ENCODE measurements around the gene RAP1GDS1. TPM values are rescaled to one million over a fixed set of nuclear protein-coding genes. Genes with fewer than 3 reads are reported as not detected.

The RAP1GDS1 gene
- total RNA-seq, 2 experiments from 2014 or later, result 22.3 to 25.2 TPM

- Mint-ChIP-seq H3K27me3 (no peaks in the 10 kb centered on the region), H3K27ac (no peak overlapping the region), H3K9me3 (peaks cover 15% of the 10 kb centered on the region), H3K4me3 (no peak overlapping the region), H3K36me3 (ENCODE audit: low read depth) (peaks cover 62% of the 10 kb centered on the region), H3K4me1 (ENCODE audit: low read depth) (peaks cover 8% of the 10 kb centered on the region)
- Histone ChIP-seq H3K9me3 (ENCODE audit: control insufficient read depth in 1 of 2, insufficient read depth in 1 of 2, low read length in 2 of 2) (peaks cover 0 to 3% of the 10 kb centered on the region in 2 experiments), H3K27me3 (ENCODE audit: control insufficient read depth in 1 of 2, insufficient read depth in 2 of 2, low read length in 2 of 2) (no peaks in the 10 kb centered on the region), H3K4me3 (ENCODE audit: low read length) (no peak overlapping the region), H3K4me1 (ENCODE audit: insufficient read depth, low read length) (no peaks in the 10 kb centered on the region), H3K36me3 (ENCODE audit: insufficient read depth, low read length) (peaks cover 11% of the 10 kb centered on the region), H3K27ac (ENCODE audit: low read depth in 1 of 2, low read length in 2 of 2) (no peak overlapping the region)
- ChIA-PET POLR2A (no interaction called here), CTCF (no interaction called here)
- ATAC-seq (ENCODE audit: poor library complexity), result no peak
- DNase-seq, result no peak
- TF ChIP-seq CTCF (IDR thresholded peaks at IDR 0.05), result no peak
- intact Hi-C loops (cut with DNase I, micrococcal nuclease), result no loop called here
Measured at GRCh38 chr4:98394134-98394533, 132.9 kb downstream of the RAP1GDS1 start.

DNA sequence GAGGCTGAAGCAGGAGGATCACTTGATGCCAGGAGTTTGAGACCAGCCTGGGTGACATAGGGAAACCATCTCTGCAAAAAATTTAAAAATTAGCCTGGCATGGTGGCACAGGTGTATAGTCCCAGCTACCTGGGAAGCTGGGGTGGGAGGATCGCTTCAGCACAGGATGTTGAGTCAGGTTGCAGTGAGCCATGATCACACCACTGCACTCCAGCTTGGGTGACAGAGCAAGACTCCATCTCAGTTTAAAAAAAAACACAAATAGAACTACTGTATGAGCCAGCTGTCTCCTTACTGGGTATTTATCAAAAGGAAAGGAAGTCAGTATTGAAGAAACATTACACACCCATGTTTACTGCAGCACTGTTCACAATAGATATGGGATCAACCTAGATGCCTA, 138.7 kb downstream of the RAP1GDS1 start:
- H3K9me3 Mint-ChIP-seq, result peaks cover 20% of the 10 kb centered on the region
- H3K36me3 Mint-ChIP-seq (ENCODE audit: low read depth), result peaks cover 35% of the 10 kb centered on the region
- H3K4me3 Mint-ChIP-seq, result no peak overlapping the region
- ChIA-PET CTCF (no interaction called here), POLR2A (no interaction called here)
- no peaks in the 10 kb centered on the region for H3K4me1 ChIP-seq (ENCODE audit: insufficient read depth, low read length)
- intact Hi-C loops (cut with DNase I, micrococcal nuclease), result no loop called here
- TF ChIP-seq CTCF (IDR thresholded peaks at IDR 0.05), result no peak
- no peak overlapping the region for H3K27ac ChIP-seq (ENCODE audit: low read depth in 1 of 2, low read length in 2 of 2)
- H3K4me3 ChIP-seq (ENCODE audit: low read length), result no peak overlapping the region
- no peak for ATAC-seq (ENCODE audit: poor library complexity)
- H3K4me1 Mint-ChIP-seq (ENCODE audit: low read depth), result peaks cover 8% of the 10 kb centered on the region
- H3K9me3 ChIP-seq (ENCODE audit: control insufficient read depth in 1 of 2, insufficient read depth in 1 of 2, low read length in 2 of 2), result peaks cover 0 to 6% of the 10 kb centered on the region in 2 experiments
- no peak overlapping the region for H3K27ac Mint-ChIP-seq
- H3K27me3 Mint-ChIP-seq, result no peaks in the 10 kb centered on the region
- no peaks in the 10 kb centered on the region for H3K27me3 ChIP-seq (ENCODE audit: control insufficient read depth in 1 of 2, insufficient read depth in 2 of 2, low read length in 2 of 2)
- H3K36me3 ChIP-seq (ENCODE audit: insufficient read depth, low read length), result peaks cover 8% of the 10 kb centered on the region
- DNase-seq, result no peak

- Histone ChIP-seq H3K4me3 (ENCODE audit: low read length) (no peak overlapping the region), H3K9me3 (ENCODE audit: control insufficient read depth in 1 of 2, insufficient read depth in 1 of 2, low read length in 2 of 2) (no peaks in the 10 kb centered on the region), H3K27ac (ENCODE audit: low read depth in 1 of 2, low read length in 2 of 2) (no peak overlapping the region), H3K4me1 (ENCODE audit: insufficient read depth, low read length) (no peaks in the 10 kb centered on the region), H3K36me3 (ENCODE audit: insufficient read depth, low read length) (no peaks in the 10 kb centered on the region), H3K27me3 (ENCODE audit: control insufficient read depth in 1 of 2, insufficient read depth in 2 of 2, low read length in 2 of 2) (no peaks in the 10 kb centered on the region)
- TF ChIP-seq CTCF (IDR thresholded peaks at IDR 0.05), result no peak
- intact Hi-C loops (cut with DNase I, micrococcal nuclease), result no loop called here
- Mint-ChIP-seq H3K36me3 (ENCODE audit: low read depth) (peaks cover 86% of the 10 kb centered on the region), H3K4me3 (no peak overlapping the region), H3K4me1 (ENCODE audit: low read depth) (no peaks in the 10 kb centered on the region), H3K27me3 (no peaks in the 10 kb centered on the region), H3K9me3 (no peaks in the 10 kb centered on the region), H3K27ac (no peak overlapping the region)
- ChIA-PET POLR2A (no interaction called here), CTCF (no interaction called here)
- DNase-seq (no peak), ATAC-seq (ENCODE audit: poor library complexity) (no peak)
Measured at GRCh38 chr4:98406819-98407218, 145.6 kb downstream of the RAP1GDS1 start.

All from CD4-positive, alpha-beta T cell (primary cell).